ENCODE data around the gene MOCS3. TPM values are rescaled to one million over a fixed set of nuclear protein-coding genes. Genes with fewer than 3 reads are reported as not detected.

Gene MOCS3
- total RNA-seq, result 1 to 10 TPM; 3.3 to 5.5 (median 3.6) TPM

- peak in 1 of 3 donors; percentile 3 for TF ChIP-seq CTCF (IDR thresholded peaks at IDR 0.05)
- peak; percentile 60 for ATAC-seq (ENCODE audit: low FRiP score)
Measured at GRCh38 chr20:50958615-50959542, at the start of gene MOCS3. MOCS3 (plus strand) TSS chr20:50958818; CDS start chr20:50958843, 25 bp downstream.

GRCh38 chr20:50909413-50909812, 49.2 kb upstream of the MOCS3 start:
- ATAC-seq (ENCODE audit: low FRiP score) (no peak), DNase-seq (ENCODE audit: low spot score) (no peak)
- no peak for TF ChIP-seq CTCF (IDR thresholded peaks at IDR 0.05)

More at GRCh38 chr20:50958615-50959542, at the start of gene MOCS3:
- DNase-seq (ENCODE audit: low spot score), result peak; percentile 47

GRCh38 chr20:50911030-50911429, 47.6 kb upstream of the MOCS3 start:
- ATAC-seq (ENCODE audit: low FRiP score), result no peak
- DNase-seq (ENCODE audit: low spot score), result no peak
- no peak for TF ChIP-seq CTCF (IDR thresholded peaks at IDR 0.05)

- DNase-seq (ENCODE audit: low spot score) (no peak), ATAC-seq (ENCODE audit: low FRiP score) (peak; percentile 20)
- no peak for TF ChIP-seq CTCF (IDR thresholded peaks at IDR 0.05)
Measured at GRCh38 chr20:50911716-50912115, 46.9 kb upstream of the MOCS3 start.

- DNase-seq (ENCODE audit: low spot score), result no peak
- no peak for ATAC-seq (ENCODE audit: low FRiP score)
- TF ChIP-seq CTCF (IDR thresholded peaks at IDR 0.05), result no peak
Measured at GRCh38 chr20:50913690-50914375, 44.8 kb upstream of the MOCS3 start.

GRCh38 chr20:50915424-50915823, 43.2 kb upstream of the MOCS3 start:
- no peak for TF ChIP-seq CTCF (IDR thresholded peaks at IDR 0.05)
- DNase-seq (ENCODE audit: low spot score) (no peak), ATAC-seq (ENCODE audit: low FRiP score) (peak; percentile 17)

Data from omental fat pad (tissue), 4 donors.